PC-3 (cell line): ENCODE measurements around the gene KRTAP7-1.

Experiments
- CTCF ChIP-seq: fragments of 300-600 bp; sonication (generic); conservative IDR thresholded peaks from 2 replicates; pipeline ENCODE4 v1.5.1; 2017; ENCODE audit warnings: antibody characterized with exemption, low read depth, mild to moderate bottlenecking, low read length
- EZH2 ChIP-seq: fragments of 300-600 bp; sonication (generic); IDR thresholded peaks from one replicate; pipeline ENCODE4 v1.6.1; 2017; ENCODE audit warnings: antibody characterized with exemption, mild to moderate bottlenecking, low read length; ENCODE audit not compliant: unreplicated experiment

GRCh38 chr21:30793581-30794314, 35.8 kb downstream of the KRTAP7-1 start:
- TF ChIP-seq CTCF (no peak), EZH2 (no peak)
